Iris pigment epithelial cell (primary cell): ENCODE measurements around the gene EIF4G3.
A peak's percentile ranks its signal among the peaks of the same experiment; 100 is the strongest.
"Not testable (repeated sequence)": the region's sequence is repeated elsewhere in the genome, so short reads cannot be mapped to it uniquely, and the experiment has no call there.

Experiments used
- DNase-seq: peaks from one replicate; pipeline ENCODE4 v3.0.0-alpha.2; 2011; ENCODE audit warnings: low read depth

Gene EIF4G3

DNA sequence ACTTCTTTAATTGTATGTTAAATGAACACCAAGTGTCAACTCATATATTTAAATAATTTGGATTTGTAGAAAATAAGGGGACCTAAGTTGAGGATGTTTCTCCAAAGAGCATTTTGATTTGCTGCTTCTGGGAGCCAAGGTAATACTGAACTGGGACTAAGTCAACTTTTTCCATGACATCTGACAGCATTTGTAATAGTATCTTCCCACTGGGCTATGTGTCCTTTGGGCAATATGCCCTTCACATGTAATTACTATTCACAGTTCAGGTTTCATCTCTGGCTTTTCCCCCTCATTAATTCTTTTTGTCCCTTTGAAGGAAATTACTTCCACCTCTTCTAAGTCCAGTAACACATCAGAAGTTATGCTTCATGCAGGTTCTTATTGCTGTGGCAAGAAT lies 352.9 kb downstream of the EIF4G3 start:
- DNase-seq = no peak

DNA sequence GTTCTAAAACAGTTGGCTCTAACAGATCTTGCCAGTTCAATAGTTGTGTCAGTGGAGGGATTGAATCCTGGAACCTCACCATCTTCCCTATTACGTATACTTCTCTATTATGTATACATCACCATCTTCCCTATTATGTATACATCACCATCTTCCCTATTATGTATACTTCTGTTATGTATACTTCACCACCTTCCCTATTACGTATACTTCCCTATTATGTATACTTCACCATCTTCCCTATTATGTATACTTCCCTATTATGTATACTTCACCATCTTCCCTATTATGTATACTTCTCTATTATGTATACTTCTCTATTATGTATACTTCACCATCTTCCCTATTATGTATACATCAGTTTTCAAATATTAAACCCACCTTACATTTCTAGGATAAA lies 355.2 kb downstream of the EIF4G3 start:
- DNase-seq = no peak

DNA sequence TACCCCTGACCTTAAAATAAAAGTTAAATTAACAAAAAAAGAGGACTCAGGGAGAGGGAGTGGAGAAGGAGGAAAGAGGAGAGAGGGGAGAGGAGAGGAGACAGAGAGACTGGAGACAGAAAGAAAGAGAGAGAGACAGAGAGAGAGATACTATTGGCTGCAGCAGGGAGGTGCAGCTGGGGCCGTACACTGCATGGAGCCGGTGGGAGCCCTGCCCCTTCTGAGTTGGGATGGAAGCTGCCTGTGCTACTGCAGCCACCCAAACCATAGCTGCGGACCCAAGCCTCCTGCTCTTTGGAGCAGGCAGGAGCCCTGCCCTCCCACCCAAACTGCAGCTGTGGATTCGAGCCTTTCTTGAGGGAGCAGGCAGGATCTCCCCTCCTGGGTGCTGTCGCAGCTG lies 356.9 kb downstream of the EIF4G3 start:
- no peak for DNase-seq

DNA sequence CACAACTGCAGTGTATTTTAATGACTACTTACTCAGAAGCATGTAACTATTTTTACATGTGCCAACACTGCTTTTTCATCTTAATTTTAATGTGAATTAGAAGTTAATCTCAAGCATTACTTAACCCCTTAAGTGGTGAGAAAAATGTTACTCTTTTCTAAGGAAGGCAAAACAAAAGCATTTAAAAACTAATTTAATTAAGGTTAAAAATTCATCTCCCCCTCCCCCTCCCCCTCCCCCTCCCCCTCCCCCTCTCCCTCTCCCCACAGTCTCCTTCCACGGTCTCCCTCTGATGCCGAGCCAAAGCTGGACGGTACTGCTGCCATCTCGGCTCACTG lies 362.2 kb downstream of the EIF4G3 start:
- DNase-seq = no peak

DNA sequence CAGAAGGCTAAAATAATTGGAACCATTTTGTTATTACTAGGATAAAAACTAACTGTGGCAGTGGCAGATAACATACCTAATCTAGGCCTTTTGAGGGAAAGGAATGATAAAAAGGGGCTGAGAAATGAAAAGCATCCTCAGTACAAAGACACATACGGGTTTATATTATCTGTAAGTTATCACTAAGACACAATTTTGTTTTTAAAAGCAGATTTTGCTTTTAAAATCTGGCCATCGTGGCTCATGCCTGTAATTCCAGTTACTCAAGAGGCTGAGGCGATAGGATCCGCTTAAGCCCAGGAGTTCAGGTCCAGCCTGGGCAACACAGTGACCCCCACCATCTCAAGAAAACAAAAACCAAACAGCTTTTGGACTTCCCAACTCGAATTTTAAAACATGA lies 364.8 kb downstream of the EIF4G3 start:
- DNase-seq = no peak

DNA sequence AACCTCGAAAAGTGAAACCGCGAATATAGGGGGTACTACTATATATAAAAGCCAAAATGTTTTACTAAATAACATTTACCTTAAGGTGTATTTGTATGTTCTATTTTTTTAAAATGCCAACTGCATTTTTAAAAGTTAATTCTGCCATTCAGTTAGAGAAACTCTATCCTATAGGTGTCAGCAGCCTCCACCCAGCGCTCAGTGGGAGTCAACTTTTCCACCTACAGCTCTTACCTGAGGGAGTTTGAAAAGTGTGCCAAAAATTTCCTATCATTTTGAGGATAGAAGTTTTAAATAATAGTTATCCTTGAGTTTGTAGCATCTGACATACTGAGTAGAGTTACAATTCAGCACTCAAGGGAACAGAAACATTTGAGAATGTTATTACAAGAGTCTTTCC lies 383.5 kb downstream of the EIF4G3 start:
- DNase-seq = no peak

DNA sequence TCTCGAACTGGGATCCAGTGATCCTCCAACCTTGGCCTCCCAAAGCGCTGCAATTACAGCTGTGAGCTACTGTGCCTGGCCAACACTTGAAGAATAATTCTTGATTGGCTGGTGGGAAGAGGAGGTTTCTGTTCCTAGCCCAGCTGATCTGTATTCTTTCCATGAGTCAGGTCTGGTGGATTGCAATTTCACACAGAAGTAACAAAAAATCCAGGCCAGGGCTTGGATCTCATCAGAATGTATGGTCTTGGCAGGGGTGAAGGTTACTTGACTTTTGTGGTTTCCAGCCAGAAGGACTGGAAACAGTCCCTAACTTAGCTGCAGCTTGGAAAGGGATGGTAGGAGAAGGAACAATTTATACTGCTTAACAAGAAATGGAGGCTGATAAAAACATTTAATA lies 384.5 kb downstream of the EIF4G3 start:
- DNase-seq = peak; percentile 95

DNA sequence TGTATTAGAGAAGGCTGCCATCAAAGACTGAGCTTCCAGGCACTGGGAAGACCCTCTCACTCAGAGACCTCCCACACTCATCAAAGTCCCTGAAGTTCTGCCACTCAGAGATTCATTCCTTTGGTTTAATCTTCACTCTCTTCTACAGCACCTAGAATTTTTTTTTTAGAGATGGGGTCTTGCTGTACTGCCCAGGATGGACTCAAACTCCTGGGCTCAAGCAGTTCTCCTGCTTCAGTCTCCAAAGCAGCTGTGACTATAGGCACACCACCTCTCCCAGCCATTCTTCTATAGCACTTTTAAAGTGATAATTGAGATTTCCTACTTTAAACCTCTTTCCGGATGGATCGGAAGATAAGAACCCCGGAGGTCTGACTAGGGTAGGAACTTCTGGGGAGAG lies 385.9 kb downstream of the EIF4G3 start:
- DNase-seq = no peak

DNA sequence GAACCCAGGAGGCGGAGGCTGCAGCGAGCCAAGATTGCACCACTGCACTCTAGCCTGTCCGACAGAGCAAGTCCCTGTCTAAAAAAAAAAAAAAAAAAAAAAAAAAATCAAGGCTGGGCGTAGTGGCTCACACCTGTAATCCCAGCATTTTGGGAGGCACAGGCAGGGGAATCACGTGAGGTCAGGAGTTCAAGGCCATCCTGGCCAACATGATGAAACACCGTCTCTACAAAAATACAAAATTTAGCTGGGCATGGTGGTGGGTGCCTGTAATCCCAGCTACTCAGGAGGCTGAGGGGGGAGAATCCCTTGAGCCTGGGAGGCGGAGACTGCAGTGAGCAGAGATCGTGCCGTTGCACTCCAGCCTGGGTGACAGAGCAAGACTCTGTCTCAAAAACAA lies 387.1 kb downstream of the EIF4G3 start:
- DNase-seq = not testable (repeated sequence)

DNA sequence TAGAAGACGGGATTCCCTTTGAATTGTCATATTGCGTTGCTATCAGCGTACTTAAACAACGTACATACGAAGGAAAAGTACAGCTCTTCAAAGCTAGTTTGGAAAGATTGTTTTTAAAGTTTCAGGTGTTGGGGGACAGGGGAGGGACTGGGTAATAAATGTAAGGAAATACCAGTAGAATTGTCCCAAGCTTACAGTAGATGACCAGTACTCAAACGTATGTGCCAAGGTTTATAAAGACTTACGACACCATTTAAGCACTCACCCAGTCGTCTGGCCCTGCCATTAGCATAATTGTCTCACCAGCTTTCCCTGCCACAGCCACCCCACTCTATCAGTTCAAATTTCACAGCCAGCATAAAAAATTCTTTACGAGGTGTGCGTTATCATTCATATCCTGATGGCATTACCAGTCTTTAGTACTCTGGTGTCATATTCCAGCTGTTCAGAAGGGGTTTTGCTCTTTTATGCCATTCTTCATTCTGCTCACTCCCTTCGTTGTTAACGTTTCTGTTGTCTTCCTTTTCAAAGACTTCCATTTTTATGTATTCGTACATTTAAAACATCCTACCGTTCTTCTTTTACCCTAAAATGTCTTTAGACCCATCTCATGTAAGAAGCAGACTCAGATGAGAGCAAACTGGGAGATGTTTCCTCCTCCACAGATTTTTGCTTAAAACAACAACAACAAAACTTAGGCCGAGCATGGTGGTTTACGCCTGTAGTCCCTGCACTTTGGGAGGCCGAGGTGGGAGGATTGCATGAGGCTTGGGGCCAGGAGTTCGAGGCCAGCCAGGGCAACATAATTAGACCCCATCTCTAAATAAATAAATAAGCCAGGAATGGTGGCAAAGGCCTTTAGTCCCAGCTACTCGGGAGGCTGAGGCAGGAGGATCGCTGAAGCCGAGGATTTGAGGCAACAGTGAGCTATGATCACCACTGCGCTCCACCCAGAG lies 388.6 kb downstream of the EIF4G3 start:
- peak; percentile 76 for DNase-seq

DNA sequence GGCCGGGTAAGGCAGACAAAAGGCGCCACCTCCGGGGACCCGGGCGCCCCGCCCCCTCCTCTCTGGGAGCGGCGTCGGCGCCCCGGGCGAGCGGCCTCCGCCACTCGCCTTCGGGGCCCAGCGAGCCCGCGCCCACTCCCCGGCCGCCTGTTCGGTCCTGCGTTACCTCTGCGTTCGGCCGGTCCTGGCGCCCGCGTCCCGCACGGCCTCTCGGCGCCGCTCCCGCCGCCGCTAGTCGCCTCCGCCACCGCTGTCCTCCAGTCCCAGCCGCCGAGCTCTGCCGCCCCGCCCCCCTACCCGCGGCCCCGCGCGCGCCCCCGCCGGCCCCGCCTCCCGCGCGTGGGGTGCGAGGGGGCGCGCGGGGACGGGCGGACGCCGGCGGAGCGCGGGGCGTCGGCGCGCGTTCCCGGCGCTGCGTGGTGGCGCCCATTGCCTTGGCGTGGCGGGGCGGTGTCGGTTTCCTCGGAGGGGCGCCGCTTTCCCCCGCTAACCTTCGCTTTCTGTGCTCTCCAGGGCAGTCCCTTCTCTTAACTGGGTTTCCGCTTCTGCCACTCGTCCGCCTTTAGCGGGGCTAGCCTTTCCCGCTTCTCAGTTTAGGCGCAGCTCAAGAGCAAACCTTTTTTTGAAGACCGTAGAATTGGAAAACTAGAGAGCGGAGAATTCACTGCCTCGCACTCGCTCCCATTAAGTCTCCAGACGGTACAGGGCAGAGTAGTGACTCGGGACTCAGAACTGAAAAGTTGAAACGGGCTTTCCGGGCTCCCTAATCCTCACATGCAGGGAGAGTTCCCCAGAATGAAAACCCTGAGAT lies 389.5 kb downstream of the EIF4G3 start, which contains the start of gene HP1BP3:
Gene HP1BP3, minus strand, starts transcription at position 279 of the 811 bp plus-strand sequence. CDS start 6,867 bp downstream, outside the sequence.
- peak; percentile 61 for DNase-seq

DNA sequence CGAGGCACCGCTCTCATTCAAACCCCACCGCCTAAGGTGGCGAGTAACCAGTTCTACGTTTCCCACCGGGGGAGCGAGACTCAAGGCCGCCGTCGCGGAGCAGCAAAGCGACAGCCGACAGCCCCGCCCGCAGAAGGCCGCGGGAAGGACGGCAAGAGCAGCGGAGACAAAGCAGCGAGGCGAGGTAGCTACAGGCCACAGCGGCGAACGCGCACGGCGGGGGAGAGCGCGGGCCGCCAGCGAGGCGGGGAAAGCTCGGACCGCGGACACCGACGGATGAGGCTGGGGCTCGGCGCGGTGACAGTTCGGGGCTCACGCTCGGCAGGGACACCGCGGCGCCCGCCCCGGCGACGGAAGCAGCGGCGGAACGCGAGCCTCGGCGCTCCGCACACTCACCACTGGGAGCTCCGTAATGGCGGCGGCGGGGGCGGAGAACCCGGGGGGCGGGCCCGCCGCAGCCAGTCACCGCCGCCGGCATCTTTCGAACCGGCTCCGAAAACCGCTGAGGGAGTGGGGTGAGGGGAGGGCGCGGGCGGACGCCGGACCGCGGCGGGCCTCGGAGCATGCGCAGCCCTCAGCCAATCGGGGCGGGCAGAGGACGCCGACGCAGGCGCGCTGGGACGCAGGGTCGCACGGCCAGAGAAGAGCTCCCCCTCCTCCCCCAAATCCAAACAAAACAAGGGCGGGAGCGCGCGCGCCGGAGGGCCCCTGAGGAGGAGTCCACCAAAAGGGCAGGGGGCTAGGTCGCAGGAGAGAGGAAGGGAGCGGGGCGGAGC lies 390.3 kb downstream of the EIF4G3 start:
- DNase-seq = peak; percentile 93

DNA sequence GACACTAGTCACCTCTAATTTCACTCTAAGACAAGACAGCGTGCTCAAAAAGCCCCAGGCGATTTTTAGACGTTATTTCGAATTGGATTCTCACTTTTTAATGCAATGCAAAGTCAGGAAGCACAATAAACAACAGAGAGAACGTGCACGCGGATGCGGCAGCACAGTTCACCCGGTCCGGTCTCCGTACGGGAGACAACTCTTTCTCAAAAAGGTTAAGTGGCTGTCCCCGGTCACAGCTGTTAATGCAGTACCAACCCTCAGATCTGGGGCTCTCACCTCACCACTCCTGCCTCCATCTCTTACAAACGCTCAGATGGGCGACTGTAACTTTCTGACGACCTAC lies 390.8 kb downstream of the EIF4G3 start:
- no peak for DNase-seq

DNA sequence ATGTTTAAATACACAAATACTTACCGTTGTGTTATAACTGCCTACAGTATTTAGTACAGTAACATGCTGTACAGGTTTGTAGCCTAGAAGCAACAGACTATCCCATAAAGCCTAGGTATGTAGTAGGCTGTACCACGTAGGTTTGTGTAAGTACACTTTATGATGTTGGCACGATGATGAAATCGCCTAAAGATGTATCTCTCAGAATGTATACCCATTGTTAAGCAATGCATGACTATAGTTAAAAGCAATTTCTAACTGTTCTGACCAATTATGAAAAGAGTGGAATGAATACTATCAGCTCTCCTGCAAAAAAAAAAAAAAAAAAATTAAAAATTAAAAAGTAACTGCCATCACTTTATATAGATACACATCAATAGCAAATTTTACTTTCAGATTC lies 401.0 kb downstream of the EIF4G3 start:
- no peak for DNase-seq

DNA sequence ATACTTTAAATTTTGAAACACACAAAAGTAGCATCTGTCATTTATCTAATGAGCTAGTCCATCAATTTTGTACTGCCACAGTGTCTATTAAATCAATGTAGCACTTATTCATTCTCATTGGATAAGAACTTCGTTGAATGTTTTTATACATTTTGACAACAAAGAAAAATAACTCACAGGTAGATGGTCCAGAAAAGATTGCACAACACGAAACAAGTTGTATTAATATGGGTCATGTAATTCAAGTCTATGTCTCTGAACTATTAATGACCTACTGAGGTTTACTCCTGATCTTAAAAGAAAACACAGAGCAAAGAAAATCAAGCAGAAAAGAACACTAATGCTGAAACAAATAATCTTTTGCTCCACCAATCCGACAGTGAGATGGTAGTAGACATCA lies 404.9 kb downstream of the EIF4G3 start:
- no peak for DNase-seq

DNA sequence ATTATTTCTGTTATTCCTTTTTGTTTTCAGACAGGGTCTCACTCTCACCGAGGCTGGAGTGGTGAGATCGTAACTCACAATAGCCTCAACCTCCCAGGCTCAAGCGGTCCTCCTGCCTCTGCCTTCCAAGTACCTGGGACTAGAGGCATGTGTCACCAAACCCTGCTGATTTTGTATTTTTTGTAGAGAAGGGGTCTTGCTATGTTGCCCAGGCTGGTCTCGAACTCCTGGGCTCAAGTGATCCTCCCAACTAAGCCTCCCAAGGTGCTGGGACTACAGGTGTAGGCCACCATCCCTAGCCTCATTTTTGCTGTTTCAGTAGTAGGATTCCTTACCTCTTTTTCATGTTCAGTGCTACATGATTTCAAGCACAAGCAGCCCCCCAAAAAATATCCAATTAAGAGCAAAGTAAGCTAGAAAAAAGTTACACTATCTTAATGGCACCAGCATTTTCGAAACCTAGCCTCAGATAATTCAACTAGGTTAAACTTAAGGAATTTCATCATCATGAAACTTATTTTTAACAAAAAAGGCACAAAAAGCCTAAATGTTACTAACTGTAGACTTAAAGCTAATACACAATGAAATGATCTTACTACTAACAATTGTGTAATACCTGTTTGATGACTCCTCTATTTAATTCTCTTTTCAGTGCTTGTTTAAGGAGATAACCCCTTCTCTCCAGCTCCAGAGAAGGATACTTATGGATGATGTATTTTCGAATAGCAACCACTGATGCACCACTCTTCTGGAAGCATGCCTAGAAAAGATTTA lies 406.2 kb downstream of the EIF4G3 start:
- DNase-seq = no peak

DNA sequence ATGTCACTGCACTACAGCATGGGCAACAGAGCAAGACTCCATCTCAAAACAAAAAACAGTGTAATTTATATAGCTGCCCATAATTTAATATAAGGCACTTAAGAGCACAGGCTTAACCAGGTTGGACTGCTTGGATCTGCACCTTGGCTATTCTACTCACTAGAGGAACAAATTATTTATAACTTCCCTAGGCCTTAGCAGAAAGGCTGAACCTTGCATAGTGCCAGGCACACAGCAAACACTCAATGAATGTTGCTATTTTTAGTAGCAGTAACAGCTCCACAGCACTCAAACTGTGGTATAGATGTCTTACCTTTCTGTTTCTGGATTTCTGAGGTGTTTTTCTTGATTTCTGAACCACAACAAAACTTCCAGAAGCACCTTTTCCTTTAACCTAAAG lies 409.4 kb downstream of the EIF4G3 start:
- DNase-seq = no peak

DNA sequence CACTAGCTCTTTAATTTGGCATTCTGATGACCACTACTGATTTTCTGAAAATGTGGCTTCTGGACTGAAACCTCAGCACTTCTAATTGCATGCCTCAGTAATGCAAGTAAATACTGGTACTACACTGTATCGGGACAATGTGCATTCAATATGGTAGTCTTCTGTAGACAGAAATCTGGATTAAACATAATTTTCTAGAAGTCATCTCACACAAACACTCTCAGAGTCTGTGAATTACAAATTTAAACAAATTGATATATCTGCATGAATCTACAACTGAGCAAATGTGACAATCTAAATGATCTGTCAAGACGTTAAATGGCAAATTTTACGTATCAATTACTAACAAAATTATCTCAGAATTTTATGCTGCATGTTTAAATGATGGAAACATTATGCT lies 413.3 kb downstream of the EIF4G3 start:
- DNase-seq = no peak

DNA sequence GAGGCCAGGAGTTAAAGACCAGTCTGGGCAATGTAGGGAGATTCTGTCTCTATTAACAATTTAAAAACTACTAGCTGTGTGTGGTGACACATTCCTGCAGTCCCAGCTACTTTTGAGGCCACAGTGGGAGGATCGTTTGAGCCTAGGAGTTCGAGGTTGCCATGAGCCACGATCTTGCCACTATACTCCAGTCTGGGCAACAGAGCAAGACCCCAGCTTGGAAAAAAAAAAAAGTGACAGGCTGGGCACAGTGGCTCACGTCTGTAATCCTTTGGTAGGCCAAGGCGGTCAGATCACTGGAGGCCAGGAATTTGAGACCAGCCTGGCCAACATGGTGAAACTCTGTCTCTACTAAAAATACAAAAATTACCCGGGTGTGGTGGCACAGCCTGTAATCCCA lies 416.4 kb downstream of the EIF4G3 start:
- DNase-seq = no peak
